Left hindlimb (tissue), 1 donor: ENCODE results near the gene DACT2.
"Not testable (repeated sequence)": the region's sequence is repeated elsewhere in the genome, so short reads cannot be mapped to it uniquely, and the experiment has no call there.

Source experiments
- DNase-seq: peaks from one replicate; pipeline ENCODE4 v3.0.0-alpha.2; 2018

The DACT2 gene

GRCh38 chr6:168280020-168280898 is 39.3 kb downstream of the DACT2 start:
- DNase-seq, result no peak

DNA sequence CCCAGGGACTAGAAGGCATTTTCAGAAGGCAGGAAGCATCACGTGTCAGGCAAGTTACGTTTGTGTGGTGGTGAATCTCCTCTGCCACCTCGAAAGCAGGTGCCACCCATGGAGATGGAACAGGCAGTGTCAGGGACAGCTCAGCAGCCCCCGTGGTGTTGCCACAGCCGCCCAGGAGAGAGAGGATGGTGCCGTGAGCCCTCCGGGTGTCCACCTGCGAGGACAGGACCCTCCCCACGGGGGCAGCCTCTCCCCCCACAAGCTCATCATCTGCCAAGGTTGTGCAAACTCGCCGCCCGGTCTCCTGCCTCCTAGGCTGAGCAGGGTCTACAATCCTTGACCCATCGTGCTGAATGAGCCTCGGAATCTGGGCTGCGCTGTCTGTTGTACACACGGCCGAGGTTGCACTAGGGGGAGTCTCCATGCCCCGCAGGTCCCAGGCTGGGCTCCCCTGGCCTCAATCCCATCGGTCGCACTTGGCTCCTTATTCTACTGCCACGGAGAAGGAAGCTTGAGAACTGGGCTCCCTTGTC is 40.1 kb downstream of the DACT2 start:
- DNase-seq, result no peak

- no peak for DNase-seq
Measured at GRCh38 chr6:168278904-168279303, 40.7 kb downstream of the DACT2 start.

DNA sequence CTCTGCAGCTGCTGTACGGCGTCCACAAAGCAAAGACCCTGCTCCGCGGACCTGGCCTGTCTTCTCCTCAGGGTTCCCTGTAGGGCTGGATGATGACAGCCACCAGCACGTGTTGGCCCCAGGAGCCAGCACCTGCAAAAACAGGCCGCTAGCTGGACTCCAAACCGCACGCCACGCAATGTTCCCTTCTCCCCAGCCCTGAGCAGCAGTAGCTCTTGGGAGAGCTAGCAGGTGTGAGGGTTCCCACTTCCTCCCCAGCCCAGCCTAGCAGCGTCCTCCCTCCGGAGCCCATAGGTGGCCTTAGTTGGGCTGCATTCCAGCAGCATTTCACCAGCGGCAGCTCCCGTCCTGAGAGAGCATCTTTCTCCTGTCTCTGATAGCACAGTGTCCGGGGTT is 42.3 kb downstream of the DACT2 start:
- no peak for DNase-seq

DNA sequence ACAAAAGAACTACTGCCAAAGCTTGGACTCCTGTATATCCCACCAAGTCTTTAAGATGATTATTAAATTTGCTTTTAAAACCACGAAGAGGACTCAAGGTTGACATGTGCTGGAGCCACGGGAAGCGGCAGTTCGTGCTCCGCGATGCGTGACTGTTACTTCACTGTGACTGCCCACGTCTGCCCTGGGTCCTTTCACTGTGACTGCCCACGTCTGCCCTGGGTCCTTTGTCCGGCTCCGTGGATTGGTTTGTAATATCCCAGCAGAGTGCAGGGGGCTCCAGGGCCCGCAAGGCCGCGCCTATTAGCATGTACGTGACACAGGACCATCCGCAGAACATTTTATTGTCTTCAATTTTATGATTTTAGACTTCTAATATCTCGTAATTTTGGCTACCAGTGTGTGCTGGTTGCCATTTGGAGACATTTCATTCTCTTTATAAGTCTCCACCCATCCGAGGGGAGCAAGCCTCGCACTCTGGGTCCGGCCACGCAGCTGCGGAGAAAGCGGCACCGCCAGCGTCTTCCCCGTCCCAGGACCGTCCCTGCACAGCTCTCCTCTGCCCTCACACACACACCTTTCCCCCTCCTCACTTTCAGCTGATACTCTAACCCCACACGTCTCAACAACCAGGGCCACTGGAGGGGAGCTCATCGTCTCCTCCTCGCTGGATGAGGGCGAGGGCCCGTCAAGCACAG is 42.9 kb downstream of the DACT2 start:
- DNase-seq, result no peak

DNA sequence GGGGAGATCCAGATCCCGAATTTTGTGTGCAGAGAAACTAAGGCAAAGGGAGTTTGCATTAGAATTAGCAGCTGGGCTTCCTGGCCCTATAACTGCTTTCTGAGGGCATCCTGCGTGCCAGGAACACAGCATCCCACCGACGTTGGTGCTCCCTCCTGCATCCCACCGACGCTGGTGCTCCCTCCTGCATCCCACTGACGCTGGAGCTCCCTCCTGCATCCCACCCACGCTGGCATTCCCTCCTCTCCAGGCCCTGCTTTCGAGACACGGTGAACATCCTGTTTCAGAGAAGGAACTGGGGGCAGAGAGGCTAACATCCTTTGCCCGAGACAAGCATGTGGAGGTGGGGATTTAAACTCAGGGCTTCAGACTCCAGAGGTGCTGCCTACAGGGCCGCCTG is 44.4 kb downstream of the DACT2 start:
- DNase-seq, result no peak

- DNase-seq, result no peak
Measured at GRCh38 chr6:168274037-168274952, 45.3 kb downstream of the DACT2 start.

- no peak for DNase-seq
Measured at GRCh38 chr6:168273441-168274036, 46.0 kb downstream of the DACT2 start.

DNA sequence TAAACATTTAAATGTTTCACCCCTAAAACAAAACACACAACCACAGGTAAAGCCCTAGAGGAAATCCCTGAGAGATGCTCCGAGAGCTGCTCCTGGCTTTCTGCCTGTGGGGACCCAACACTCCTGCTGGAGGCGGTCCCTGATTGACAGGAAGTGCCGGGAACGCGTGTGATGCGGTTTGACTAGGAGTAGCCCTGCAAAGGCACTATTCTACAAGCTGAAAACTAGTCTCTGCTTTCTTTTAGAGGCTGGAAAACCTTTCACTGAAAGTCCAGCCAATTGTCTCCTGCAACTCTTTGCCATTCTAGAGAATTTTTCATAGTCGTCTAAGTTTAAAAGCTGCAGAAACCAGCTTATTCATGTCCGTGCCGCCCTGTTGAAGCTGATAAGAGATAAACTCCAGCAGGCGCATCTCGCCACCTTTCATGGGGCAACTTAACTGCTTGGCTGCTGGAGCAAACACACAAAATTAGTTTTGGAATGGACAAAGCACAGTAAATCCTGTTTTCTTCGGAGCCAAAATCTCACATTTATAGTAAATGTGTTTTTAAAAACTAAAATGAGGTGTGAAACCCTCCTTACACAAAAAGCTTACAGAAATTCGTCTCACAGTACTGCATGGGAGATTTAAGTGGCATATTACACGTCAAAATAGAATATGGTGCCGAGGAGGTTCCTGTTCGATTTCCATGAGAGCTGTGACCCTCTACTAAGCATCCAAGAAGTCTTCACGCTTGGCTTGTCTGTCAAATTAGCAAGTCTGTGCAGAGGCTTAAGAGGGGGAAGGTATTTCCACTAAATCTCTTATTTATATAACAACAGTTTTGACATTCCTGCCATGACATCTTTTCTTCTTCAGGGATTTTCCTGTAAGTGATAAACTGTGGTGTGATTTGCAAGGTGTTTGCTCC is 46.9 kb downstream of the DACT2 start:
- DNase-seq, result no peak

GRCh38 chr6:168270274-168271172 is 49.1 kb downstream of the DACT2 start:
- no peak for DNase-seq

DNA sequence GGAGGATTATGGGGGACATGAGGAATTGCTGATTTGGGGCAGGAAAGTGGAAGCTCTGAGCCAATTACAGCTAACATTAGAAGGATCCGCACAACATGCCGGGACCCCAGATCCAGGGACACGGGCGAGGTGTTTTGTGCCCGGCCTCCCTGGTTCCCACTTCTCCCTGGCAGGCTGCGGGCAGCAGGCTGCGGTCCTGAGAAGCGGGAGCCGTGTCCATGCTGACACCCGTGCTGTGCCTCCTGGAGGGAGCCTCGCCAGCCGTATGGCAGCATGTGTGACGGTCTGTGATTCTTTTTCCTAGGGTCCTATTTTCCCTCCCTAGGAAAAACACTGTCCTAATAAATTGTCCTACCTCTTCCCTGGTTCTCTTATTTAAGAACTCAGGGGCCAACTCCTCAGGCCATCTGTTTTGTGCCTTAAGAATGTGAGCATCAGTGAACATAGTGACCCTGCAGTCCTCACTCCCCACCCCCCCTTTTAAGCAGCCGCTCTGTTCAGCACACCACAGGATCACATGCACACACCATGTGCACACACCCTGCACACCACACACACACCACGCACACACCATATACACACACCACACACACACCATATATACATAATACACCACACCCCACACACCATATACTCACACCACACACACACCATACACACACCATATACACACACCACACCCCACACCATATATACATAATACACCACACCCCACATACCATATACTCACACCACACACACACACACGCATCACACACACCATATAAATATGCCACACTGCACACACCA is 49.9 kb downstream of the DACT2 start:
- no peak for DNase-seq

DNA sequence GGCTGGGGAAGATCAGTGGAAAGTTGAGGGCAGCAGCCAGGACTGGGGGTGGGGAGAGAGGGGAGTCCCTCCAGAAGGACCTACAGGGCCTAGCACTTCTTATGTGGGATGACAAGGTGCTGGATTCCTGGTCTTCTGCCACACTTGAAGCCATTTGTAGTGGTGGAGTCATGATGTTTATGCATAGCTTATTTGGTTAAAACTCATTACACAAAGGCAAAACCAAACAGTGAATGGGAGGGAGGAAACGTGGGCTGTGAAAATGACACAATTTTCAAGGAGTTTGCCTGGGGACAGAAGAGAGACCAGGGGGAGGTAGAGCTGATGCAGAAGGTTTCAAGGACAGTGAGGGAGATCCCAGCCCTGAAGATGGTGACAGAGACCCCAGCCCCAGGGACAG is 50.8 kb downstream of the DACT2 start:
- no peak for DNase-seq

GRCh38 chr6:168267779-168268178 is 51.8 kb downstream of the DACT2 start:
- DNase-seq, result not testable (repeated sequence)

DNA sequence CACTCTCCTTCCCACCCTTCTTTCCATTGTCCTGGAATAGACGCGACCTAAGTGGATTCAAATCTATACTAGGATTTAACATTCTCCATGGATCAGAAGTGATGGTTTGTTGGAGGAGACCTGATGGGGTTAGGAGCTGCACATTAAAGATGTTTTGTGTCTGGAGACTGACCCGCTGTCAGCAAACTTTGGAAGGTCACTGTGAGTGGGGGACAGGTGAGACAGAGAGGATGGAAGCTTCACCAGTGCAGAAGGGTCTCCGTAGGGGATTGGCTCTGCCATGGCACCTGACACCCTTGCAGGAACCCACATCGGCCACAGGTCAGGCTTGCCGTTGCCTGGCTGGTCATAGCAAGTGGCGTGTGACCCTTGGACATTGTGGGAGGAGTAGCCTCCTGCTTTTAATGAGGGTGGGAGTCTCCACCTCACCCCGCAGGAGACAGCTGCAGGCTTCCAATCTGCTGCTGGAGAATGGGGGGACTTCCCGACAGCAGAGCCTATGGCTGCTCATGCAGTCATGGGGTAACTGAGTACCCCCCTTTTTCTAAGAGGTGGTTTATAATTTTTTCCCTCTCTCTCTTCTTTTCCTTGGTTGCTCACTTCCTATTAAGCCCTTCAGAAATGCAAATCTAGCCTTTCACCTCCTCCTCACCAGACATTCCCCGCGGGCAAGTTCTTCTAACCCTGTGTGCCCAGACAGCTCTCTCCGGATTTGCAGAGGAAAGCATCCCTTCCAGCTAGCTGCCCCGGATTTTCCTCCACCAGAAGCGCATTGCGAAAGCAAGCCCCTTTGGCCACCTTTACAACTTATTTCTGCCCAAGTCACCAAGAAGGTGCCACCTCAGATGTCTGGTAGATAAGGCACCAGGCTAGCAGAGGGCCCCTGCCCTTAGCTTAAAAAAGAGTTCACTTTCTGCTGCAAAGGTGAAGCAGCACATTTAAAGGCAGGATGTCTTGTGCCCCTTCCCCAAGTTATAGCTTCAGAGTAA is 53.5 kb downstream of the DACT2 start:
- DNase-seq, result no peak

GRCh38 chr6:168265394-168265793 is 54.2 kb downstream of the DACT2 start:
- no peak for DNase-seq

GRCh38 chr6:168264593-168265335 is 54.8 kb downstream of the DACT2 start:
- DNase-seq, result no peak

DNA sequence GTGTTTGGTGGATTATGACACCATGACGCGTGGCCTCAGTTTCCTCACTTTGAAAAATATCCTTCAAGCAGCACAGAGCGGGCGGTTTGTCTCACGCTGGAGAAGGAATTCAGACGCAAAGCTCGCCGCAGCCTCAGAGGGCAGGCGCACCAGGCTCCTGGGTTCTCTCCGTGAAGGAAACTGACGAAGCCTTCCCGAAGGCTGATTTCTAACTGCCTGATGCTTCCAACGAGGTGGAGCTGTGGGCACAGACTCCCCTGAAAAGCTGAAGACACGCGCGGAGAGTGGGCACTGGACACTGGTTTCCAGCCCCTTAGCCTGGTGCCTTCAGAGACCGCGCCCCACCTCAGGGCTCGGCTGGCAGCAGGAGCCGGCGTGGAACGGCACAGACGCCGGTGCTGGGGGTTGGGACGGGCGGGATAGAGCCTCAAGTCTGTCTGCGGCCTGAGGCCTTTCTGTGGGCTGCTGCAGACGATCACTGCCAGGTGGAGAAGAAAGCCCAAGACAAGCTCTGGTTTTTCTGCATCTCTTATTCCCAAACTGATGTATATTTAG is 56.1 kb downstream of the DACT2 start:
- no peak for DNase-seq
